Measurements from ENCODE around the gene HLA-F. TPM values are rescaled to one million over a fixed set of nuclear protein-coding genes. Genes with fewer than 3 reads are reported as not detected.

HLA-F gene
- total RNA-seq, 4 donors from 2014 or later, result 90.4 to 500 (median 306) TPM

DNA sequence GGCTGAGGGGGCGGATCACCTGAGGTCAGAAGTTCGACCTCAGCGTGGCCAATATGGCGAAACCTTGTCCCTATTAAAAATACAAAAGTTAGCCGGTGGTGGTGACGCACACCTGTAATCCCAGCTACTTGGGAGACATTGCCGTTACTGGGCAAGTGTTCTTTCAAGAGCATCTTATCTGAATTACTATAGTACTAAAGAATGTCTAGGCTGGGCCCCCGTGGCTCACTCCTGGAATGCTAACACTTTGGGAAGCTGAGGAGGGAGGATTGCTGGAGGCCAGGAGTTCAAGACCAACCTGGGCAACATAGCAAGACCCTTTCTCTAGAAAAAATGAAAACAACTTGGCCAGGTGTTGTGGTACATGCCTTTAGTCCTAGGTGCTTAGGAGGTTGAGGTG is 41.4 kb upstream of the HLA-F start:
- Histone ChIP-seq H3K27ac (no peak overlapping the region), H3K9me3 (no peaks in the 10 kb centered on the region), H3K27me3 (no peaks in the 10 kb centered on the region), H3K36me3 (no peaks in the 10 kb centered on the region), H3K4me3 (no peak overlapping the region), H3K4me1 (no peaks in the 10 kb centered on the region)
- WGBS, 2 donors (ENCODE audit: low coverage in 1 of 2), result 79 to 89% methylated on average over 4 to 8 of the region's 8 CpGs
- in situ Hi-C loops (cut with MboI; ENCODE audit: low pct_ligation_motif_present in 1 of 4, low pct_unique_long_range_greater_than_20kb in 1 of 4, low sequenced_read_pairs in 3 of 4), result no loop called here
- intact Hi-C loops (cut with DNase I; ENCODE audit: low total_unique reads), result no loop called here
- TF ChIP-seq POLR2A (IDR thresholded peaks at IDR 0.05), result no peak
- TF ChIP-seq EP300 (IDR thresholded peaks at IDR 0.05; ENCODE audit: low read depth), result no peak
- TF ChIP-seq, protein P1, sequence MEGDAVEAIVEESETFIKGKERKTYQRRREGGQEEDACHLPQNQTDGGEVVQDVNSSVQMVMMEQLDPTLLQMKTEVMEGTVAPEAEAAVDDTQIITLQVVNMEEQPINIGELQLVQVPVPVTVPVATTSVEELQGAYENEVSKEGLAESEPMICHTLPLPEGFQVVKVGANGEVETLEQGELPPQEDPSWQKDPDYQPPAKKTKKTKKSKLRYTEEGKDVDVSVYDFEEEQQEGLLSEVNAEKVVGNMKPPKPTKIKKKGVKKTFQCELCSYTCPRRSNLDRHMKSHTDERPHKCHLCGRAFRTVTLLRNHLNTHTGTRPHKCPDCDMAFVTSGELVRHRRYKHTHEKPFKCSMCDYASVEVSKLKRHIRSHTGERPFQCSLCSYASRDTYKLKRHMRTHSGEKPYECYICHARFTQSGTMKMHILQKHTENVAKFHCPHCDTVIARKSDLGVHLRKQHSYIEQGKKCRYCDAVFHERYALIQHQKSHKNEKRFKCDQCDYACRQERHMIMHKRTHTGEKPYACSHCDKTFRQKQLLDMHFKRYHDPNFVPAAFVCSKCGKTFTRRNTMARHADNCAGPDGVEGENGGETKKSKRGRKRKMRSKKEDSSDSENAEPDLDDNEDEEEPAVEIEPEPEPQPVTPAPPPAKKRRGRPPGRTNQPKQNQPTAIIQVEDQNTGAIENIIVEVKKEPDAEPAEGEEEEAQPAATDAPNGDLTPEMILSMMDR (IDR thresholded peaks at IDR 0.05), result no peak
- TF ChIP-seq POLR2AphosphoS5 (IDR thresholded peaks at IDR 0.05), result no peak
- no peak for DNase-seq

DNA sequence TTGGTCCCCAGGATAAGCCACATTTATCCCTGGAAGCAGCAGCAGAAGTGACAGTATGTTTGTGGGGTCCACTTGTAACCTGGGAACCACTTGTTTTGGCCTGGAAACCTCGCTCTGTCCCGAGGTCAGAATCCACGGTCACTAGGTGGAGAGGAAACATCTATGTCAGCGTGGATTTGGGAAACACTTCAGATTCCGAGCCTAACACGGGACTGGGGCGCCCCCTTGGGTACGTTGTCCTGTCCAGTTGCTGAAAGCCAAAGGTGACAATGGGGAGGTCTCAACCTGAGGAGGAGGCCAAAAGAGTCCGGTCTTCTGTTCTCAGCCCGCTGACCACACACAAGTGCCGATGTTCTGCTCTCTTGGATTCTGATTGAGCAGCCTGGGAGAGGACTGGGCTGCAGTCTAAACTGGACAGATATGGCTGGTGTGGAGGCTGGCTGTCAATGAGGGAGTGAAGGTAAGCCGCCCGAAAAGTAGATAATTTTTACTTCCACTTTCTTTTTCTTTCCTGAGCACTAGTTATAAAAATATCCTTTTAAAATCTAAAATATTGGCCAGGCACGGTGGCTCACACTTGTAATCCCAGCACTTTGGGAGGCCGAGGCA is 37.4 kb upstream of the HLA-F start:
- in situ Hi-C loops (cut with MboI; ENCODE audit: low pct_ligation_motif_present in 1 of 4, low pct_unique_long_range_greater_than_20kb in 1 of 4, low sequenced_read_pairs in 3 of 4), result no loop called here

DNA sequence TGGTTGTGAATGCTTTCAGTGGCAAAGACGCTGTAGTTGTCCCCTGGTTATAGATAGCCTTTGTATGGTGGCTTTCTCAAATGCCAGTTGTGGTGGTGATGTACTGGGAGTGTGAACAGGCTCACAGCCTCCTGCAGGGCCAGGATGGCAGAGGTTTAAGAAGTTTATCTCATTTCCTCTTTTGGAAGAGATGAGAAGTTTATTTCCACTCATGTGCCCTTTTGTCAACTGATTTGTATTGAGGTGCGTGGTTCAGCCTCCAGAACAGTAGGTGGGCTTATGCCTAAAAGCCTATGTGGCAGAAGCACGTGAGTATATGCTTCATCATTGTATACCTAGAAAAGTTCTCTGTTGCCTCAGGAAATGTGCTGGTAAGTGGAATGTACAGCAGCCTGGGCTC is 28.6 kb upstream of the HLA-F start:
- no peak overlapping the region for H3K4me3 ChIP-seq
- no peak for DNase-seq
- in situ Hi-C loops (cut with MboI; ENCODE audit: low pct_ligation_motif_present in 1 of 4, low pct_unique_long_range_greater_than_20kb in 1 of 4, low sequenced_read_pairs in 3 of 4), result no loop called here
- no peaks in the 10 kb centered on the region for H3K9me3 ChIP-seq
- no peaks in the 10 kb centered on the region for H3K27me3 ChIP-seq
- no peaks in the 10 kb centered on the region for H3K36me3 ChIP-seq
- H3K27ac ChIP-seq, result no peak overlapping the region
- intact Hi-C loops (cut with DNase I; ENCODE audit: low total_unique reads), result no loop called here
- WGBS, 2 donors (ENCODE audit: low coverage in 1 of 2), result 49 to 100% methylated on average over 2 to 3 of the region's 3 CpGs
- no peak for TF ChIP-seq POLR2A (IDR thresholded peaks at IDR 0.05)
- TF ChIP-seq, protein P1 (IDR thresholded peaks at IDR 0.05), result no peak
- TF ChIP-seq POLR2AphosphoS5 (IDR thresholded peaks at IDR 0.05), result no peak
- no peak for TF ChIP-seq EP300 (IDR thresholded peaks at IDR 0.05; ENCODE audit: low read depth)
- H3K4me1 ChIP-seq, result no peaks in the 10 kb centered on the region

More for the DNA sequence above, 37.4 kb upstream of the HLA-F start:
- Histone ChIP-seq H3K9me3 (no peaks in the 10 kb centered on the region), H3K4me1 (no peaks in the 10 kb centered on the region), H3K27me3 (no peaks in the 10 kb centered on the region), H3K36me3 (no peaks in the 10 kb centered on the region), H3K4me3 (no peak overlapping the region), H3K27ac (no peak overlapping the region)
- no peak for DNase-seq
- WGBS, 2 donors (ENCODE audit: low coverage in 1 of 2), result 77 to 94% methylated on average over 2 to 15 of the region's 15 CpGs
- intact Hi-C loops (cut with DNase I; ENCODE audit: low total_unique reads), result no loop called here
- TF ChIP-seq POLR2AphosphoS5 (IDR thresholded peaks at IDR 0.05) (no peak), POLR2A (IDR thresholded peaks at IDR 0.05) (no peak), EP300 (IDR thresholded peaks at IDR 0.05; ENCODE audit: low read depth) (no peak)
- TF ChIP-seq, protein P1 (IDR thresholded peaks at IDR 0.05), result no peak

DNA sequence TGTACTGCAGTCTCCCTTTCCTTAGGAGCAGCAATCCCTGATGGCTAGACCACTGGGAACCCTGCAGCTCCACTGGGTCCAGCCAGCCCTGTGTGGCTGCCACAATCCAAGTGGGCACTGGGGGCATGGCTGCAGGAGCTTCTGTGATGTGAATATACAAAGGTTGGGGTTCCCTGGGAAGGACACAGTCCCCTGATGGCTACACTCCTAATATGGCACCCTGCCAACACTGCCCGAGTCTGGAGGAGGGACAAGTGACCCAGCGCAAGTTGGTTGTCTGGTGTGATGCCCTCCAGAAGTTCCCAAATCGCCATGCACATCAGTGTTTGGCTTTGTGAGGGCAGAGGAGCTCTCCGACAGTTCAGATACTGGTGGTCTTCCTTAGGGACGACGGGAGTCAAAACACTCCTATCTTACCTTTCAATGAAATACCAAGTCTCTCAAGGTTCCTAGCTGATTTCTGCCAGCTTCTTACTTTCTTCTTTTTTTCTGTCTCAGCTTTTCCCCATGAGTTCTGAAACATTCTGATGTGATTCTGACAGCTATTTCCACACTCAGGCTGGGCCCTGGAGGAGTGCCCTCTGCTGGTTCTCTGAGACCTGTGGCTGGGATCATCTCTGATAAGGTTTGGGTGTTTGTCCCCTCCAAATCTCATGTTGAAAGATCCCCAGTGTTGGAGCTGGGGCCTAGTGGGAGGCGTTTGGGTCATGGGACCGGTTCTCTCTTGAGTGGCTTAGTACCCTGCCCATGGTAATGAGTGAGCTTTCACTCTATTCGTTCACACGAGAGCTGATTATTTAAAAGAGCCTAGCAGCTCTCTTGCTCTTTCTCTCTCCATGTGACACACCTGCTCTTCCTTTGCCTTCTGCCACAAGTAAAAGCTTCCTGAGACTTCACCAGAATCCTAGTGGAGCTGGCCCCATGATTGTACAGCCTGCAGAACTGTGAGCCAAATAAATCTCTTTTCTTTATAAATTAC is 26.8 kb upstream of the HLA-F start:
- no peak overlapping the region for H3K4me3 ChIP-seq
- H3K27me3 ChIP-seq, result no peaks in the 10 kb centered on the region
- intact Hi-C loops (cut with DNase I; ENCODE audit: low total_unique reads) (no loop called here), in situ Hi-C loops (cut with MboI; ENCODE audit: low pct_ligation_motif_present in 1 of 4, low pct_unique_long_range_greater_than_20kb in 1 of 4, low sequenced_read_pairs in 3 of 4) (no loop called here)
- H3K36me3 ChIP-seq, result no peaks in the 10 kb centered on the region
- WGBS, 2 donors (ENCODE audit: low coverage in 1 of 2), result 74 to 79% methylated on average over 7 to 10 of the region's 10 CpGs
- DNase-seq, result no peak
- H3K27ac ChIP-seq, result no peak overlapping the region
- H3K4me1 ChIP-seq, result no peaks in the 10 kb centered on the region
- H3K9me3 ChIP-seq, result no peaks in the 10 kb centered on the region
- TF ChIP-seq POLR2A (IDR thresholded peaks at IDR 0.05), result no peak
- TF ChIP-seq, protein P1 (IDR thresholded peaks at IDR 0.05), result peak in 1 of 5 experiments; percentile 24
- no peak for TF ChIP-seq POLR2AphosphoS5 (IDR thresholded peaks at IDR 0.05)
- TF ChIP-seq EP300 (IDR thresholded peaks at IDR 0.05; ENCODE audit: low read depth), result no peak
